K562 (cell line): ENCODE measurements around the gene PPP2R5A. TPM values are rescaled to one million over a fixed set of nuclear protein-coding genes. Genes with fewer than 3 reads are reported as not detected.
A peak's percentile ranks its signal among the peaks of the same experiment; 100 is the strongest.

Experiments
- CGGBP1 ChIP-seq: fragments of 250-450 bp; sonication (Bioruptor Pico); IDR thresholded peaks from 2 replicates; pipeline ENCODE4 v1.9.0; 2021; ENCODE audit warnings: mild to moderate bottlenecking
- CHAMP1 ChIP-seq: fragments of 450-650 bp; IDR thresholded peaks from 2 replicates; pipeline ENCODE4 v1.6.1; 2016; ENCODE audit warnings: mild to moderate bottlenecking
- ELF1 ChIP-seq: fragments of 200-800 bp; sonication (Bioruptor generic); IDR thresholded peaks from 2 replicates; pipeline ENCODE4 v1.6.1; 2016; ENCODE audit warnings: missing genetic modification characterization, missing compliant biosample characterization
- ELK1 ChIP-seq: sonication (generic); formaldehyde crosslinking; IDR thresholded peaks from 2 replicates; pipeline ENCODE4 v1.8.1; 2022; ENCODE audit warnings: missing genetic modification reagents
- HNRNPLL ChIP-seq: fragments of 200-400 bp; formaldehyde crosslinking; IDR thresholded peaks from 2 replicates; pipeline ENCODE4 v1.6.1; 2017; ENCODE audit warnings: low read length, low read depth, mild to moderate bottlenecking; ENCODE audit not compliant: poor library complexity, severe bottlenecking
- IRF9 ChIP-seq: fragments of 450-650 bp; IDR thresholded peaks from 2 replicates; pipeline ENCODE4 v1.6.1; 2016; ENCODE audit warnings: missing biosample characterization, missing genetic modification characterization
- SMAD3 ChIP-seq: fragments of 450-650 bp; formaldehyde crosslinking; conservative IDR thresholded peaks from 2 replicates; pipeline ENCODE4 v1.4.0; 2020; ENCODE audit warnings: mild to moderate bottlenecking
- ZNF511 ChIP-seq: sonication (generic); formaldehyde crosslinking; IDR thresholded peaks from 2 replicates; pipeline ENCODE4 v1.8.0; 2022; ENCODE audit warnings: mild to moderate bottlenecking, missing genetic modification reagents
- polyA plus RNA-seq, 8 experiments: library from polyadenylated mRNA; depleted of rRNA in 4 of 8; stranded (reverse) in 5 of 8; unstranded in 3 of 8; fragments of >200 nt; fragmentation: Nextera tagmentation in 2 of 8; fragmentation: Illumina TruSeq in 1 of 8; extraction: Ambion mirVana in 2 of 8; extraction: Trizol in 1 of 8; gene quantifications; 2 replicates each; pipeline versions ENCODE4 v1.2.1 to v1.2.3, GENCODE V29; 2011 to 2014; ENCODE audit warnings: inconsistent platforms in 1 of 8, missing spikeins in 1 of 8
- total RNA-seq, 7 experiments: library from RNA; depleted of rRNA in 6 of 7; stranded (reverse); fragments of >200 nt in 6 of 7; fragmentation: Illumina TruSeq in 2 of 7; extraction: Trizol in 2 of 7; gene quantifications; 2 replicates each; pipeline versions ENCODE4 v1.2.1 to v1.2.3, GENCODE V29; 2011 to 2021; ENCODE audit warnings: low replicate concordance in 1 of 7

Gene PPP2R5A
- total and polyA plus RNA-seq, 9 of the 15 experiments (the other 6 are each of a cell fraction or from before 2014, with no cell fraction given), result 26.9 to 106 (median 64.3) TPM

- TF ChIP-seq ELK1 (no peak), CGGBP1 (CRISPR knock-in tag) (no peak), ZNF511 (CRISPR knock-in tag) (no peak), IRF9 (no peak), SMAD3 (CRISPR knock-in tag) (0 out of 2 replicates have a peak, but pooled peaks have one; percentile 21), HNRNPLL (no peak), CHAMP1 (peak; percentile 63), ELF1 (tag) (0 out of 2 replicates have a peak, but pooled peaks have one; percentile 37)
Measured at GRCh38 chr1:212291505-212292134, 6.4 kb downstream of the PPP2R5A start (continued).
